Testis (tissue), 2 donors: ENCODE results near the gene CDH4.

ENCODE experiments used
- CTCF ChIP-seq, 3 experiments: fragments of 450-650 bp in 2 of 3; fragments of 200-600 bp in 1 of 3; sonication (generic) in 1 of 3; IDR thresholded peaks; one replicate each; pipeline ENCODE4 v1.5.1; 2016 to 2019; ENCODE audit warnings: antibody characterized with exemption in 3 of 3, mild to moderate bottlenecking in 2 of 3, moderate library complexity in 1 of 3
- POLR2A ChIP-seq: fragments of 450-650 bp; IDR thresholded peaks from one replicate; pipeline ENCODE4 v1.6.1; 2017; ENCODE audit warnings: antibody characterized with exemption, mild to moderate bottlenecking, moderate library complexity

GRCh38 chr20:61743606-61744005 is 491.5 kb downstream of the CDH4 start:
- TF ChIP-seq CTCF (IDR thresholded peaks at IDR 0.05) (no peak), POLR2A (no peak)
